GM19395 (cell line): ENCODE measurements around the gene ZNF592.

ENCODE experiments used
- ATAC-seq: cut with Tn5 transposase; IDR thresholded peaks from one replicate; pipeline ENCODE4 v1.9.1; 2021; ENCODE audit warnings: mild to moderate bottlenecking, moderate library complexity; ENCODE audit not compliant: unreplicated experiment

ZNF592 gene

GRCh38 chr15:84824260-84825007 lies 76.0 kb downstream of the ZNF592 start:
- no peak for ATAC-seq

GRCh38 chr15:84826369-84826823 lies 78.0 kb downstream of the ZNF592 start:
- no peak for ATAC-seq

- ATAC-seq: no peak
These were observed 78.9 kb downstream of the ZNF592 start for GRCh38 chr15:84827246-84827645.

GRCh38 chr15:84828086-84828908 lies 79.9 kb downstream of the ZNF592 start:
- no peak for ATAC-seq

- no peak for ATAC-seq
These were observed 81.0 kb downstream of the ZNF592 start for GRCh38 chr15:84829428-84829827.

- ATAC-seq: no peak
These were observed 81.6 kb downstream of the ZNF592 start for GRCh38 chr15:84830036-84830435.

- no peak for ATAC-seq
These were observed 82.6 kb downstream of the ZNF592 start for GRCh38 chr15:84831028-84831427.

GRCh38 chr15:84831613-84832012 lies 83.2 kb downstream of the ZNF592 start:
- no peak for ATAC-seq

- no peak for ATAC-seq
These were observed 84.2 kb downstream of the ZNF592 start for GRCh38 chr15:84832448-84833040.

GRCh38 chr15:84833447-84834228 lies 85.2 kb downstream of the ZNF592 start:
- no peak for ATAC-seq

GRCh38 chr15:84834229-84834955 lies 86.0 kb downstream of the ZNF592 start:
- no peak for ATAC-seq

GRCh38 chr15:84834969-84835368 lies 86.6 kb downstream of the ZNF592 start:
- ATAC-seq: no peak

- no peak for ATAC-seq
These were observed 87.4 kb downstream of the ZNF592 start for GRCh38 chr15:84835661-84836337.

- no peak for ATAC-seq
These were observed 88.5 kb downstream of the ZNF592 start for GRCh38 chr15:84836844-84837243.

- ATAC-seq: no peak
These were observed 91.3 kb downstream of the ZNF592 start for GRCh38 chr15:84839714-84840113.

- ATAC-seq: no peak
These were observed 91.9 kb downstream of the ZNF592 start for GRCh38 chr15:84840255-84840654.

GRCh38 chr15:84840741-84841429 lies 92.5 kb downstream of the ZNF592 start:
- no peak for ATAC-seq

- no peak for ATAC-seq
These were observed 94.4 kb downstream of the ZNF592 start for GRCh38 chr15:84842781-84843180.

- ATAC-seq: no peak
These were observed 96.6 kb downstream of the ZNF592 start for GRCh38 chr15:84844964-84845363.
